Measurements from ENCODE around the gene OR4M1.
"Not testable (repeated sequence)": the region's sequence is repeated elsewhere in the genome, so short reads cannot be mapped to it uniquely, and the experiment has no call there.

The OR4M1 gene

DNA sequence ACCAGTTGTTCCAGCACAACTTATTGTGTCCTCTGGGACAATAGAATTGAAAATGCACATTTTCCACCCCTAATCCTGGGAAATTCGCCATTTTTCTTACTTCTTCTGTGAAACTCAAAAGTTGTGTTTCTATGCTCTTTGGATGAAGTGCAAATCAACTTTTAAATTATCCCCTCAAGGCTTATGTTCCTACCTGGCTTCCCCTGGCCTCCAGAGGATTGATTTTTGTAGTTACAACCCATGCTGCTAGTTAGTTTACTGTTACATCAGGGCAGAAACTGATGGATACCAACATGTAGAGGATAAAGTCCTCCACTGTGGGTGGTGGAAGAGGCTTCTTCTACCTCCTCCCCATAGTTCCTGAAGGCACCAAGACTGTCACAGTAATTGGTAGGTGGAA, at the start of gene OR4M1:
OR4M1 (plus strand) TSS at position 301 of the 400 bp plus-strand sequence. CDS start 6,819 bp downstream, outside the sequence.
- not testable (repeated sequence) for DNase-seq

DNA sequence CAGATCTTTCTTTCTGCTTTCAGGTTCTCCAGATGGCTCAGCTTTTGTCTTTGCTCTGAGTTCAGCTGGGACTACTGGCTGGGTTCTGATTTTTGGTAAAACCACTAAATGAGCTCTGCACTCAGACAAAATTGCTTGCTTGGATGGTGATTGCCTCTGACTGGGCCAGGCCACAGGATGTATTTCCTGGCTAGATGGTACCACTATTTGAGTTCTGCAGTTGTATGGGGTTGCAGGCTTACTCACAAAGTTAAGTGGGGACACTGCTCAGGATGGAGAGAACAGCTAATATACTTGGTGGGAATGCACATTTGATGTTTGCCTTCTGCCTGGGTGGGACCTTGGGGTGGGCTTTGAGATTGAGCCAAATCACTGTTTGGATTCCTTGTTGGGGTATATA, 43.9 kb upstream of the OR4M1 start:
- no peak for DNase-seq

GRCh38 chr14:19729763-19730162, 43.5 kb upstream of the OR4M1 start:
- no peak for DNase-seq

DNA sequence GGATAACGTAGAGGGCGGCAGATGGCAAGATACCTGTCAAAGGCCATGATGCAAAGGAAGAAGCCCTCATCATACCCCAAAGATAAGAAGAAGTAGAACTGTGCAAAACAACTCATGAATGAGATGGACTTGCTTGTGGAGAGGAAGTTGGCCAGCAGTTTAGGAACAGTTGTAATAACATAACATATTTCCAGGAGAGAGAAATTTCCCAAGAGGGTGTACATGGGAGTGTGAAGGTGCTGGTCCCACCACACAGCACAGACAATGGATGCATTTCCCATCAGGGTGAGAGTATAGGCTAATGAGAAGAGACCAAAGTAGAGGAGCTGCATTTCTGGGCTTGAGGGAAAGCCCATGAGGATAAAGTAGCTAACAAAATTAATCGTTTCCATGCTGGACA, 39.4 kb upstream of the OR4M1 start:
- not testable (repeated sequence) for DNase-seq

DNA sequence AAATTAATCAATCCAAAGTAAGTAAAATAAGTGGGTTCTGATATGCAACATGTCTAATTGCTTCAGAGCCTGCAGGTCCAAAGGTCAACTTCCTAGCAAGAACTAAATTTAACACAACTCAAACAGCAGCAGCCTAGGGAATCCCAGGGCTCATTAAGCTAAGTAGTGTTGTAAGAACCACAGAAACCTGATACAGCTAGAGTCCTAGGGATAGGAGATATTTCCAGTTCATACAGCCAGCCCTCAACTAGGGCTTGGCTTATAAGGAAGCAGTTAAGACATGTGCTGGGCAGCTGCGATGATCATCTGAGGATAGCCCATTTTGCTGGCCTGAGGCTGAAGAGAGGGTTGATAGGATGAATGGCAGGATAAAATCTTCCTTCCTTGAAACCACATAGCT, 30.0 kb upstream of the OR4M1 start, which contains the start of gene OR4Q3:
OR4Q3 (plus strand) TSS at position 316 of the 400 bp plus-strand sequence.
- no peak for DNase-seq

- not testable (repeated sequence) for DNase-seq
These were observed 21.0 kb upstream of the OR4M1 start for GRCh38 chr14:19752316-19752715.

DNA sequence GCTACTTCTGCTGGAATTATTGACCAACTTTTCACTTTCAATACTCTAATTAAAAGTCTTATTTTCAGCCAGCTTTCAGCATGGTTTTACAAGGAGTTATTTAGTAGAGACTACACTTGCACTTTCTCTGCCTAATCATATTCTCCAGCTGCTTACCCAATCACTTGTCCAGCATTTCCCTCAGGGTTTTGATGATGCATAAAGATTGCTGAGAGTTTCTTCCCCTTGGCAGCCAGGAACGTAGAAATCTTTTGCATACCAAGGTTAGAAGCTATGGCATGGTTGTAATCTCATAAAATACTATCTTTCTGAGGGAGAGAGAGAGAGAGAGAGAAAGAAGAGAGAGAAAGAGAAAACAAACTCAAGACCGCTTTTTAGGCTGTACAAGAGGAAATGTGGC, 19.1 kb upstream of the OR4M1 start:
- DNase-seq, result no peak

GRCh38 chr14:19771491-19771890, 1.8 kb upstream of the OR4M1 start:
- DNase-seq, result not testable (repeated sequence)

GRCh38 chr14:19771895-19772430, 1.3 kb upstream of the OR4M1 start:
- no peak for DNase-seq

GRCh38 chr14:19772454-19772853, 850 bp upstream of the OR4M1 start:
- DNase-seq, result not testable (repeated sequence)

GRCh38 chr14:19775587-19775986, 2.3 kb downstream of the OR4M1 start:
- DNase-seq, result no peak

- DNase-seq, result not testable (repeated sequence)
These were observed 12.5 kb downstream of the OR4M1 start for GRCh38 chr14:19785848-19786247.

DNA sequence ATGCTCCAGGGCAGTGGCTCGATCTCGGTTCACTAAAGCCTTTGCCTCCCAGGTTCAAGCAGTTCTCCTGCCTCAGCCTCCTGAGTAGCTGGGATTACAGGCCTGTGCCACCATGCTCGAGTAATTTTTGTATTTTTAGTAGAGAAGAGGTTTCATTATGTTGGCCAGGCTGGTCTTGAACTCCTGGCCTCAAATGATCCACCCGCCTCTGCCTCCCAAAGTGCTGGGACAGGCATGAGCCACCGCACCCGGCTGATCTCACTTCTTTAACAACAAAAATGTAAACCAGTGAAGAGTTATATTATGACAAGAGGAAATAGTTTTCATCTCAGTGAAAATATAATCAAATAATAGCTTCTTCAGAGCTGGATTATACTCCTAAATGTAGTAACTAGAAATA, 14.0 kb downstream of the OR4M1 start:
- DNase-seq, result not testable (repeated sequence)

DNA sequence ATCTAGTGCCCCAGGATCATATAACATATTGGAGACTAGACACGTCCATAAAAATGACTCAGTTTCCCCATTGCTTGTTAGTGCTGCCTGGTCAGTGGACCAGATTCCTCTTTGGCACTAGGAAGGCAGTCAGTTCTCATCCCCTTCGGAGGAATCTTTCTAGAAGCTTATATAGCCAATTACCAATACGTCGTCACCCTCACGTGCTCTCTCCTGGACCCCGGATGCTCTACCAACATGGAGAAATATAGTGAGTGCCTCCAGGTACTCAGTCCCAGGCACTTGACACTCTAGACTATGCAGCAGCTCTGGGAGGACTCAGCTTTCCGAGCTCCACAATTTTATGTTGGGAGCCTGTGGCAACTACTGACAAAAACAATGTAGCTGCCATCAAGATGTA, 14.8 kb downstream of the OR4M1 start:
- not testable (repeated sequence) for DNase-seq

DNA sequence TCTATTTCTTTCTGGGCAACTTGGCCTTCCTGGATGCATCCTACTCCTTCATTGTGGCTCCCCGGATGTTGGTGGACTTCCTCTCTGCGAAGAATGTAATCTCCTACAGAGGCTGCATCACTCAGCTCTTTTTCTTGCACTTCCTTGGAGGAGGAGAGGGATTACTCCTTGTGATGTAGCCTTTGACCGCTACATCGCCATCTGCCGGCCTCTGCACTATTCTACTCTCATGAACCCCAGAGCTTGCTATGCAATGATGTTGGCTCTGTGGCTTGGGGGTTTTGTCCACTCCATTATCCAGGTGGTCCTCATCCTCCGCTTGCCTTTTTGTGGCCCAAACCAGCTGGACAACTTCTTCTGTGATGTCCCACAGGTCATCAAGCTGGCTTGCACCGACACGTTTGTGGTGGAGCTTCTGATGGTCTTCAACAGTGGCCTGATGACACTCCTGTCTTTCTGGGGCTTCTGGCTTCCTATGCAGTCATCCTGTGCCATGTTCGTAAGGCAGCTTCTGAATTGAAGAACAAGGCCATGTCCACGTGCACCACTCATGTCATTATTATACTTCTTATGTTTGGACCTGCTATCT, 23.3 kb downstream of the OR4M1 start:
- DNase-seq, result not testable (repeated sequence)

DNA sequence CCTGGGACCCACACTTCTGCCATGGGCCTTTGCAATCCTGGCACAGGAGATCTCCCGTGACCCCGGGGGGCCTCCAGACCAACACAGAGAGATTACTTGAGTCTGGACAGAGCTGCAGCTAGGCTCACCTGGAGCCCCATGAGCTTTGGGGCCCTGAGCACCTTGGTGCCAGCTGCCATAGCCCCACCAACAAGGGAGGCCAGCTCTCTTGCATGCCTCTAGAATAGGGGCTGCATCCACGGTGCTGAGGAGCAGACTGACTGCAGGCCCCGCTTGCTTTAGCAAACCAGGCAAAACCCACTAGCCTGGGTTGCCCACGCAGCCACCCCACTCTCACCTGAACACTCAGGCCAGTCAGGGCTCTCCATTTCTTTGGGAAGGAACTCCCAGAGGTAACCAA, 26.6 kb downstream of the OR4M1 start:
- DNase-seq, result no peak

DNA sequence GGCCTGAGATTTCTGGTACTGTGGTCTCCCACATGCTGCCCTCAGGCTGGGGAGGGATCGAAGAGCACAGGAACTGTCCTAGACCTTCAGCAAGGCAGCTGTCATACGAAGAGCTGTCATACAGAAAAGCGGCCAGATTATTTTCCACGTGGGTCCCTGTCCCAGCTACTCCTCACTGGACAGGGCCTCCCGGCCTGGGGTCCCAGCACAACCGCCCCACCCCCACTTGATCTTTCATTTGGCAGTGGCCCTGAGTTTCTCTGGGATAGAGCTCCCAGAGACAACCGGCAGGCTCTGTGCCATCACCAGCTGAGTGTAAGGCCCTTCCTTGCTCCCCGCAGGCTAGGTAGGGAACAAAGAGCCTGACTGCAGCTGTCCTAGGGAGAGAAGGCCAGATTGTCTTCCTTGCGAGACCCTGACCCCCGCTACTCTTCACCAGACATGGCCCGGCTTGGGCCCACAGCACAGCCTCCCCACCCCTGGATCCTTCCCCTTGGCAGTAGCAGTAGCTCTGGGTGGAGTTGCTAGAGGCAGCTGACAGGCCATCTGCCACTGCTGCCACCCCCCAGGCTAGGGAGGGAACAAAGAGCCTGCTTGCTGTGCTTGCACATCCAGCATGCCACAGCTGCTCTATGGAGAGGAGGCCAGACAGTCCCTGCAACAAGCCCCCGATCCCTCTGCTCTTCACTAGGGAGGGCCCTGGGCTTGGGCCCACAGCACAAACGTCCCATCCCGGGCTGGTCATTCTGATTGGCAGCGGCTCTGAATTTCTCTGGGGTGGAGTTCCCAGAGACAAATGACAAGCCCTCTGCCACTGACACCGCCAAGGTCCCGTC, 27.2 kb downstream of the OR4M1 start:
- DNase-seq, result no peak

GRCh38 chr14:19801118-19801464, 27.8 kb downstream of the OR4M1 start:
- DNase-seq, result no peak

- not testable (repeated sequence) for DNase-seq
These were observed 30.2 kb downstream of the OR4M1 start, which contains the start of gene OR4N2 for GRCh38 chr14:19803470-19803869. Gene OR4N2 (plus strand): TSS chr14:19803770. CDS start chr14:19827449, 23,679 bp downstream.

DNA sequence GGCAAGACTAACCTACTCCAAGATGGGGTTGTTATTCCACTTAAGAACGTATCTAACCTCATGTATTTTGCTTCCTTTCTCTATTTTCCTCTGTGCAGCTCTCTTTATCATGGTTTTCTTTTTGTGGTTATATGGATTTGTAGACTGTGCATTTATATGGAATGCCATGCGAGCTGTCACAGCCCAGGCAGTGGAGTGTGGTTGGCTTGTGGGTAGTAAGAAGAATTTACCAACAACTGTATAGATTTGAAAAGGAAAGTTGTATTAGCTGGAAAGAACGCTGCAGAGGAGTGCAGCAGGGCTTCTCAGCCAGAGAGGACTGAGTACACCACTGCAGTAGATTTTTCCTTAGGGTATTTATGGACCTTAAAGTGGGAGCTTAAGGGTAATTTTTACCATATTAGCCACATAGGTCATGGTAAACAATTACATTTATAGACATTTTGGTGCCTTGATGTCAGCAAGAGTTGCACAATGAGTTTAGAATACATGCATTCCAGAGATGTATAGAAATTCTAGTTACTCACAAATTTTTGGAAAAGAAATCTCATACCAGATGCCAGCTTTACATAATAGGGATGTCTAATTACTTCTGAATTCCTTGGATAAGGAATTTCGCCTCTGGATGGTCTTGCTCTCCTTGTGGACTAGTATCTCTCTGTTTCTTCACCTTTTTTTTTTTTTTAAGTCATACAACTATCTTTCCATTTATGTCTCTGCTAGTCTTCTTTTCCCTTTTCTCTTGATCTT, 40.0 kb downstream of the OR4M1 start:
- not testable (repeated sequence) for DNase-seq

DNA sequence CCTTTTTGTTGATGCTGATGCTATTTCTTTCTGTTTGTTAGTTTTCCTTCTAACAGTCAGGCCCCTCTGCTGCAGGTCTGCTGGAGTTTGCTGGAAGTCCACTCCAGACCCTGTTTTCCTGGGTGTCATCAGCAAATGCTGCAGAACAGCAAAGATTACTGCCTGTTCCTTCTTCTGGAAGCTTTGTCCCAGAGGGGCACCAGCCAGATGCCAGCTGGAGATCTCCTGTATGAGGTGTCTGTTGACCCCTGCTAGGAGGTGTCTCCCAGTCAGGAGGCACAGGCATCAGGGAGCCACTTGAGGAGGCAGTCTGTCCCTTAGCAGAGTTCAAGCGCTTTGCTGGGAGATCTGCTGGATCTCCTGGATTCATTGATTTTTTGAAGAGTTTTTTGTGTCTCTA, 46.6 kb downstream of the OR4M1 start:
- DNase-seq, result not testable (repeated sequence)

DNA sequence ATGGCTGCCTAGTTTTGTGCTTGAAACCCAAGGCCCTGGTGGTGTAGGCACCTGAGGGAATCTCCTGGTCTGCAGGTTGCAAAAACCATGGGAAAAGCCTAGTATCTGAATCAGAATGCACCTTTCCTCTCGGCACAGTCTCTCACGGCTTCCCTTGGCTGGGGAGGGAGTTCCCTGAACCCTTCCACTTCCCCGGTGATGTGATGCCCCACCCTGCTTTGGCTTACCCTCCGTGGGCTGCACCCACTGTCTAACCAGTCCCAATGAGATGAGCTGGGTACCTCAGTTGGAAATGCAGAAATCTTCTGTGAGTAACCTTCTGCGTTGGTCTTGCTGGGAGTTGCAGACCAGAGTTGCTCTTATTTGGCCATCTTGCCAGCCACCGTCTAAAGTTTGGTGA, 47.7 kb downstream of the OR4M1 start:
- DNase-seq, result not testable (repeated sequence)

- DNase-seq, result no peak
These were observed 49.9 kb downstream of the OR4M1 start for GRCh38 chr14:19823178-19823577.

Measured in stimulated activated CD4-positive, alpha-beta T cell treated with anti-CD3 and anti-CD28 coated beads, Interleukin-15, amount 100 ng/mL, for 24 hours (primary cell).